Loucy (cell line): ENCODE data around the gene AMPD2.

Source experiments
- EZH2phosphoT487 ChIP-seq: fragments of 200-600 bp; IDR thresholded peaks from 2 replicates; pipeline ENCODE4 v1.6.1; 2018; ENCODE audit warnings: antibody characterized with exemption, mild to moderate bottlenecking, moderate library complexity, borderline replicate concordance
- TF ChIP-seq, protein P1 (sequence below): fragments of 200-600 bp; sonication (generic); conservative IDR thresholded peaks from 2 replicates; pipeline ENCODE4 v1.5.1; 2014; ENCODE audit warnings: mild to moderate bottlenecking, antibody characterized with exemption, low read length

DNA sequence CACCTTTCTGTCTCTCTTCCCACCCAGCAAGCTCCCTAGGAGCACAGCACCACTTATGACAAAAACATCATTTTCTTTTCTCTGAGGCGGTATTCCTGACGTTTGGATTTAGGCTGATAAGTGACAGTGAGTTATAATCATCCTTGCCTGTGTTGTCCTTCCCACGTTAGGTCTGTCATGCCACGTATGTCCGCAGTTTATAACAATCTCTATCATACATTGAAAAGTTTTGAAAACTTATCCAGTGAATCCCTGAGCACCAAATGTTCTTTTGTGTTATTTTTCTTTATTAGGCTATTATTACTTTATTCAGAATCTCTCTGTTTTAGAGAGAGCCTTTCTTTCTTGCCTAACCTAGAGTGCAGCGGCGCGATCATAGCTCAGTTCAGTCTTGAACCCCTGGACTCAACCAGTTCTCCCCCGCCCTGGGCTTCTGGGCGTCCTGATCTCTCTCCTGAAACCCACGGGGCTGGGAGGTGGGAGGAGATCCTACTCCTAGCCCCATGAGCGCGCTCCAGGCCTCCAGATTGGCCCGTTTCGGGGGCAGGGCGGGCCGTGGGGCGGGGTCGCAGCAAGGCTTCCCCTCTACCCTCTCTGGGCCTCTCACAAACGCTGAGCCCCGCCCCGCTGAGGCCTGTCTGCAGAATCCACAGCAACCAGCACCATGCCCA lies 48.0 kb downstream of the AMPD2 start, which contains the start of gene GSTM2:
- TF ChIP-seq, protein P1, sequence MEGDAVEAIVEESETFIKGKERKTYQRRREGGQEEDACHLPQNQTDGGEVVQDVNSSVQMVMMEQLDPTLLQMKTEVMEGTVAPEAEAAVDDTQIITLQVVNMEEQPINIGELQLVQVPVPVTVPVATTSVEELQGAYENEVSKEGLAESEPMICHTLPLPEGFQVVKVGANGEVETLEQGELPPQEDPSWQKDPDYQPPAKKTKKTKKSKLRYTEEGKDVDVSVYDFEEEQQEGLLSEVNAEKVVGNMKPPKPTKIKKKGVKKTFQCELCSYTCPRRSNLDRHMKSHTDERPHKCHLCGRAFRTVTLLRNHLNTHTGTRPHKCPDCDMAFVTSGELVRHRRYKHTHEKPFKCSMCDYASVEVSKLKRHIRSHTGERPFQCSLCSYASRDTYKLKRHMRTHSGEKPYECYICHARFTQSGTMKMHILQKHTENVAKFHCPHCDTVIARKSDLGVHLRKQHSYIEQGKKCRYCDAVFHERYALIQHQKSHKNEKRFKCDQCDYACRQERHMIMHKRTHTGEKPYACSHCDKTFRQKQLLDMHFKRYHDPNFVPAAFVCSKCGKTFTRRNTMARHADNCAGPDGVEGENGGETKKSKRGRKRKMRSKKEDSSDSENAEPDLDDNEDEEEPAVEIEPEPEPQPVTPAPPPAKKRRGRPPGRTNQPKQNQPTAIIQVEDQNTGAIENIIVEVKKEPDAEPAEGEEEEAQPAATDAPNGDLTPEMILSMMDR = no peak
- TF ChIP-seq EZH2phosphoT487 = no peak
